Measurements from ENCODE around the gene MTFR2. TPM values are rescaled to one million over a fixed set of nuclear protein-coding genes. Genes with fewer than 3 reads are reported as not detected.

The MTFR2 gene
- total RNA-seq, 1 experiment from 2014 or later, result 8.7 TPM

GRCh38 chr6:136186363-136186762, 63.7 kb downstream of the MTFR2 start:
- no peak for DNase-seq (ENCODE audit: low read depth)

- DNase-seq (ENCODE audit: low read depth), result no peak
Observed at GRCh38 chr6:136184738-136185137, 65.4 kb downstream of the MTFR2 start.

- DNase-seq (ENCODE audit: low read depth), result no peak
Observed at GRCh38 chr6:136181861-136182260, 68.2 kb downstream of the MTFR2 start.

- DNase-seq (ENCODE audit: low read depth), result no peak
Observed at GRCh38 chr6:136181512-136181833, 68.6 kb downstream of the MTFR2 start.

Other genes starting within 250 kb of the MTFR2 start
- gene BCLAF1, start 39.5 kb upstream of the MTFR2 start, total RNA-seq (2014; rRNA removed), result 91.1 and 95.9 TPM in 2 replicates